ENCODE results near the gene EDEM1. TPM values are rescaled to one million over a fixed set of nuclear protein-coding genes. Genes with fewer than 3 reads are reported as not detected.

EDEM1 gene
- total and polyA plus RNA-seq, 10 of the 15 experiments (the other 5 are each of a cell fraction or from before 2014, with no cell fraction given), result 18.9 to 138 (median 57.5) TPM

GRCh38 chr3:5188419-5189221 lies 1.1 kb downstream of the EDEM1 start (continued):
- TF ChIP-seq CREB1 (IDR thresholded peaks at IDR 0.05; ENCODE audit: low read depth) (peak; percentile 49), MLLT1 (IDR thresholded peaks at IDR 0.05) (peak; percentile 63; the same call in 1 of the 2 replicates), PML (IDR thresholded peaks at IDR 0.05; ENCODE audit: low read length) (peak; percentile 55; the same call in 1 of the 2 replicates), GABPA (IDR thresholded peaks at IDR 0.05; ENCODE audit: low read depth) (no peak), E2F8 (IDR thresholded peaks at IDR 0.05; ENCODE audit: low read depth, partially characterized antibody) (no peak), USF2 (IDR thresholded peaks at IDR 0.05; ENCODE audit: borderline replicate concordance, low read depth, low read length) (no peak), RELB (IDR thresholded peaks at IDR 0.05; ENCODE audit: low read depth) (0 out of 2 replicates have a peak, but pooled peaks have one; percentile 11), CEBPZ (IDR thresholded peaks at IDR 0.05; ENCODE audit: low read depth, low read length) (no peak), RCOR1 (conservative IDR thresholded peaks at IDR 0.05; ENCODE audit: low read depth, low read length) (no peak), SREBF2 (IDR thresholded peaks at IDR 0.05; ENCODE audit: low read length) (no peak), SMAD5 (IDR thresholded peaks at IDR 0.05; ENCODE audit: low read depth) (no peak), REST (IDR thresholded peaks at IDR 0.05; ENCODE audit: low read depth, low read length) (no peak; the same call in 1 of the 2 replicates), CBX5 (IDR thresholded peaks at IDR 0.05; ENCODE audit: low read depth) (no peak), POLR2AphosphoS2 (IDR thresholded peaks at IDR 0.05; ENCODE audit: low read depth, low read length) (no peak)

Data from GM12878 (cell line).